ENCODE data around the gene MCM3AP.
"Not testable (repeated sequence)": the region's sequence is repeated elsewhere in the genome, so short reads cannot be mapped to it uniquely, and the experiment has no call there.

The MCM3AP gene

DNA sequence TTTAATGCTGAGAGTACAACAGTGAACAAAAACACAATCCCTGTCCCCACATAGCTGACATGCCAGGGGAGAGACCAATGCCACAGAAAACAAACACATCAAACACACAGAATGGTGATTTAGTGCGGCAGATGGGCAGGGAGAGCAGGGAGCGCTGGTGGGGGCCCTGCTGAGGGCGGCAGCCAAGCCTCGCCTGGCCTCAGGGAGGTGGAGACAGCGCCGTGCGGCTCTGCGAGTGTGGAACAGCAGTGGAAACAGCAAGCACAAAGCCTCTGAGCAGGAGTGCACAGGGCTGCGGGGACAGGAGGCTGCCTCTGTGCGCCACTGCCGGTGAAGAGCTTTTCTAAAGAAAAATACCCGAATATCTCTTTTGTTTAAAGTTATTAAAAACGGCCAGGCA, 17.0 kb downstream of the MCM3AP start:
- no peak for DNase-seq

DNA sequence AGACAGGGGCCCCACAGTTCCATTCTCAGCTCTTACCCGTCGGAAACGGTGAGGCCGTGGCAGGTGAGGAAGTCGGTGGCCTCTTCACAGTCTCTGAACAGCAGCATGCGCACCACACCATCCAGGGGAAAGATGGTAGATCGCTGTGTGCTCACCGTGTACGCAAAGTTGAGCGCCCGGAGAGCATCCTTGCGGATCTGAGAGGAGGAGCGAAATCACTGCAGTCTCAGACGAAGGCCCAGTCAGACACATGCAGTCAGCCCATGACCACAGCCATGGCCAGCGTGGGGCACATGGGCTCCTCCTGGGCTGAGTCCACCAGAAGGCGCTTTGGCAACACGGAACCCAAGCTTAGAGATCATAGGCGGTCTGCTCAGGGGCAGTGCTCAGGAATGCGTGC, 18.5 kb downstream of the MCM3AP start:
- DNase-seq, result no peak

GRCh38 chr21:46265736-46266525, 19.5 kb downstream of the MCM3AP start:
- DNase-seq, result no peak

- DNase-seq, result no peak
Measured at GRCh38 chr21:46264690-46265144, 20.7 kb downstream of the MCM3AP start.

DNA sequence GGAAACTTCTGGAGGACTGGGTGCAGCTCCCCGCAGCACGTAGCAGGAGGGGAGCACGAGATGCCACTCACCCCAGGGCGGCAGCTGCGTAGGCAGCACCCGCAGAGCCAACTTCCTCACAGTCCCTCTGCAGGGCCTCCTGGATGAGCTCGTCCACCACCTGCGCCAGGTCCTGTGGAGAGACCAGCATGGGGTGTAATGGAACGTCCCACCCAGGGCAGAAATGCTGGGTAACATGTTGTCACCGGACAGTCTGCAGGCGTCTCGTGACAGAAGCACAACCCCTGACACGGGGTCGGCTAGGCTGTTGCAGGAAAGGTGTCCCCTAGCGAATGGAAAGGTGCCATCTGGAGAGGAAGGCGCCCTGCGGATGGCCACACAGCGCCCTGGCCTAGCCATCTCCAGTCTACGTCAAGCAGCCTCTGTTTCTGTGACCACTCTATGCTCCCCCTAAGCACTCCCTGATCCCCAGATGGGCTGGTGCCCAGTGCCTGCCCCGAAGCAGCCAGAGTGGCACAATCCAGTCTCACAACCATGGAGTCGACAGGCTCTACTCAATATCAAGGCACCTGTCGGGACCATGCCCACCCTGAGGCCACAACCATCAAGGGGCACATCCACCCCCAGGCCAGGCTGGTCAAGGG, 21.2 kb downstream of the MCM3AP start:
- no peak for DNase-seq

- no peak for DNase-seq
Measured at GRCh38 chr21:46256501-46256994, 28.9 kb downstream of the MCM3AP start.

GRCh38 chr21:46255758-46256337, 29.6 kb downstream of the MCM3AP start:
- DNase-seq, result no peak

- no peak for DNase-seq
Measured at GRCh38 chr21:46255166-46255565, 30.2 kb downstream of the MCM3AP start.

DNA sequence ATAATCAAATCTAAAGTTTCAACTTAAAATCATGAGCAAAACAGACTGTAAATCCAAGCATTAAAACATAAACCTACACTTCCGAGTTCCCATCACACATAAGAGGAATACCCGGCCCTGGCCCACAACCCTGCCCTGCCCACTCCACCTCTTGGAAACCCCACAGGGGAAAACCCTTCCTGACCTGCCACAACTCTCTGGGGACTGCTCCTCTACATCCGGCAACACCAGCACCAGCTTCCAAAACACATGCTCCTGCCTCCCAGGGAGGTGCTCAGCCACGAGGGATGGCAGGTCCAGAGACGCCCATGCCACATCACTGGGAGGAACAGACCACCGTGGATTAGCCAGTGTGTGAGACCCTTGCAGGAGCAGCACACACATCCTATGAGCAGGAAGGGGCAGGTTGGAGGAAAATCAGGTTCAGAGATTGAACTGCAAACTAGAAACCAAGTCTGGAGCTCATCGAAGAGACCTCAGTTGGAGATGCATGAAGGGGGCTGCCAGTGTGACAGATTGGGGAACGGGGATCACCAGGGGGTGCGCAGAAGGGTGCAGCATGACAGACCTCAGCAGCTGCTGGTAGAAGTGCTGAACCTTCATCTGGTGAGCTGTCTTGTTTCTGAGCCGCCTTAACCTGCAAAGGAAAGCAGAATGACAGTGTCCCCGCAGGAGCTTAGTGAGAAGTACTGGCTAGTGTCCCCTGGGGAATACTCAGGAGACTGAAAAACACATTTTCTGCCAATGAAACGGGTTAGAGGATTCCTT, 31.0 kb downstream of the MCM3AP start:
- no peak for DNase-seq

DNA sequence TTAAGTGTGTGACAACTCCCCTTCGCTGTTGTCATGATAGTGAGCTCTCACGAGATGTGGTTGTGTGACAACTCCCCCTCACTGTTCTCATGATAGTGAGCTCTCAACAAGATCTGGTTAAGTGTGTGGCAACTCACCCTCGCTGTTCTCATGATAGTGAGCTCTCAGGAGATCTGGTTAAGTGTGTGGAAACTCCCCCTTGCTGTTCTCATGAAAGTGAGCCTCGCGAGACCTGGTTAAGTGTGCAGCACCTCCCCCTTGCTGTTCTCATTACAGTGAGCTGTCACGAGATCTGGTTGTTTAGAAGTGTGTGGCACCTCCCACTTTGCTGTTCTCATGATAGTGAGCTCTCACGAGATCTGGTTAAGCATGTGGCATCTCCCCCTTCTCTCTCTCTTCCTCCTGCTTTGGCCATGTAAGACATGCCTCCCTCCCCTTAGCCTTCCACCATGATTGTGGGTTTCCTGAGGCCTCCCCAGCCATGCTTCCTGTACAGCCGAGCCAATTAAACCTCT, 31.7 kb downstream of the MCM3AP start:
- DNase-seq, result no peak

GRCh38 chr21:46252840-46253239, 32.6 kb downstream of the MCM3AP start:
- no peak for DNase-seq

DNA sequence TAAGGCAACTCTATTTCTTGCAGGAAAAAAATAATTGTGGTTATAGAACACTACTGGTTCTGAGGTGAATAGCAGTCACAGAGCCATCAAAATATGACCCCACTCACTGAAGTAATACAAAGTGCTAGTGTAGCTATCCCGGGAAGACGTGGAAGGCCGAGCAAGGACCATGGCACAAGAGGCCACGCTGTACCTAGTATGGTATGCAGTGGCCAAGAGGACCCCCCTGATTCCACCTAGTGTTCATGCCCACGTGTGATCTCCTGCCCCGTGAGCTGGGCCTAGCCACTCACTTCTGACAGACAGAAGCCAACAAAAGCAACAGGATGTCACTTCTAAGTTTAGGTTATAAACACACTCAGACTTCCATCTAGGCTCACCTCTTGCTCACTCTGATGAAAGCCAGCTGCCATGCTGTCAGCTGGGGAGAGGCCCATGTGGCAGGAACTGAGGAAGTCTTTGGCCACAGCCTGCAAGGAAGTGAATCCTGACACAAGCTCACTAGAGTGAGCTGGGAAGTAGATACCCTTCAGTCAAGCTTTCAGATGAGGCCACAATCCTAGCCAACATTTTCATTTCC, 35.2 kb downstream of the MCM3AP start:
- DNase-seq, result no peak

- no peak for DNase-seq
Measured at GRCh38 chr21:46248827-46249226, 36.6 kb downstream of the MCM3AP start.

DNA sequence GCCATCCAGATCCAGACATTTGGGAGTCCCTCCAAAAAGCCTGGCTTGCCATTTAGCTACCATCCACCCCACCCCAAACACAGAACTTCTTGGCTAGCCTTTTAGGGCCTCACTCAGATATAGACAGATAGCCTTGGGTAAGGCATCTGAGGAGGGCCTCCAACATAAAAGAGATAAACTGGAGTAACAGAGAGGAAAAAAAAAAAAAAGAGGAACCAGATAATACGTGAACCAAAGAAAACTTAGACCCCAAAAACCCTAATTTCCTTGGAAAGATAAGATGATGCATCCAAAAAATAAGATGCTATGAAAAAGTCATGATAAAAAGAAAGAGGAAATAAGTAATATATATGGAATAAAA, 37.0 kb downstream of the MCM3AP start:
- DNase-seq, result no peak

DNA sequence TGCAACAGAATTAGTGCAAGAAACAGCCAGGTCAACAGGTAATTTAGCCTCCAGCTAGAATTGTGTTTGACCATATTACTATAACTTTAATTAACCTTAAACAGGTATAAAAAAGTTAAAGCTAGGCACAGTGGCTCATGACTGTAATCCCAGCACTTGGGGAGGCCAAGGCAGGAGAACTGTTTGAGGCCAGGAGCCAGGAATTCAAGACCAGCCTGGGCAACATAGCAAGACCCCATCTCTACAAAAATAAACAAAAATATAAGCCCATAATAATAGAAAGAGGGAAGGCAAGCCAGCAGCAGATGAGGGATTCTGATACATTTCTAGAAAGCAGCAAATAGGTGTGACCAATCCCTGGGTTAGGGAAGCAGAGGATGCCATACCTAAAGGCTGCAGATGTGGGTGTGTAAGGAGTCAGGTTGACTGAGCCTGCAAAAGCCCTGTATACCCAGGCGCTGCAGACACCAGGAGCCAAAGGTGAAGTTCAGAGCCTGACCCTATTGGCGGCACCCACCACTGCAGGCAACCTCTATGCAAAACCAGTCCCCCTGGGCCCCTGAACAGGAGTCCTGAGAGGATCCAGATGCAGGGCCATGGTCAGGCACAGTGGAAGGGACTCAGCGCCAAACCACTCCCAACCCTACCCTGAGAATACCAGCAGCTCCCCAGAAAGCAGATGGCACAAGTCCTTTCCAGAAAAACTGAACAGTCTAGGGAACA, 37.6 kb downstream of the MCM3AP start:
- DNase-seq, result no peak

DNA sequence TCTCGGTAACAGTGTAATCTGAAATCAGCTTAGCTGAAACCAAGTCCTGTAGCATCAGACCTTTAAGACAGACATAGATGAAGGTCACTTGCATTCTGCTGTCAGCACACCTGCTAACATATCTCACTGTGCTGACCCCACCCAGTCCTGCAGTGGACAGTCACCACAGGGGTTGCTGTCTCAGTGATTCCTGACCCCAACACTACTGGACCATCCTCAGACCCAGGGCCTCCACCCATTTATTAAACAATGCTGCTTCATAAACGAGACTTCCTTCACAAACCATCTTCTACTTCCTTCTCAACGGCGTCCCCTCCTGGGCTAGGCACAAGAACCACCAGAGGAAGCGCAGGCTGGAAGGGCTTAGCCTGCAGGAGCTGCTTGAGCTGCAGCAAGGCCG, 39.1 kb downstream of the MCM3AP start:
- DNase-seq, result no peak

DNA sequence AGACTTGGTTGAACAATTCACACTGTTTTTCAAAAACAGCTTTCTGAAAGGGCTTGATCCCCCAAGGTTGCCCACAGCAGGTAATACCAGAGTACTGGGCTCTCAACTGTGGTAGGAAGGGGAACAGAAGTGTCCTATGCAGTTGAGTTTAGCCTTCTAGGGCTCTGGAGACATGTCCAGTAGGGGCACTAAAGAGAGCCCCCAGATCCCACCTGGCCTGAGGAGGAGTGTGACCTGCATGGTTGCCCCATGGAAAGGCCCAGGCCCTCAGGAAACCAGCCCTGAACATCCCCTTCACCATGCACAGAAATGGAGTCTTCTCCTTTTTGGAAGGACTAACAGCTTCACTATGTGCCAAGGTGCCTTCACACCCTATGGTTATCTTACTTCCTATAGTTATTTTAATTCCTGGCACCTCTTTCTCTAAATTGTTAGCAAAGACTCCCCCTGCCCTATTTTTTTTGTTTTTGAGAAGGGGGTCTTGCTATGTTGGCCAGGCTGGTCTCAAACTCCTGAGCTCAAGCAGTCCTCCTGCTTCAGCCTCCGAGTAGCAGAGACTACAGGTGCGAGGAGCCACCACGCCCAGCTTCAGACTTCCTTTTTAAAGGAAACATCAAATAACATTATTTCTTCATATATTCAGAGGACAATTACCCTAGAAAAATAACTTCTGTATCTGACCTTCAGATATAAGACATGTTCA, 40.0 kb downstream of the MCM3AP start:
- no peak for DNase-seq

- DNase-seq, result no peak
Measured at GRCh38 chr21:46244602-46245001, 40.8 kb downstream of the MCM3AP start.

DNA sequence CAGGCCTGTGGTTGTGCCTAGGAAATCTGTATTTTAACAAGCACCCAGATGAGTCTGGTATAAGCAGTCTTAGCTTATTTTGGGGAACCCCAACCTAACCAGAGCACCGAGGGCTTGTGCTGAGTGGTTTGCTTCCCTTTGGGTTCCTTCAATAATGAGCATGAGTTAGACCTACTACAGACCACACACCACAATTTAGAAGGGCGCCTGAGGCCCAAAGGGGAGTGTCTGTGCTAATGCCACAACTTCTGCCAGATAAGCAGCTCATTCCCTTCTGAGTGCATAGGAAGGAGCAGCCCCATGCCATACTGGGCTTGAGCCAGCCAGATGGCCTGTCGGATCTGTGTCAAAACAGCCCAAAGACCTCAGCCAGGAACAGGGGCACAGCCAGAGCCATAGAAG, 41.5 kb downstream of the MCM3AP start:
- no peak for DNase-seq

DNA sequence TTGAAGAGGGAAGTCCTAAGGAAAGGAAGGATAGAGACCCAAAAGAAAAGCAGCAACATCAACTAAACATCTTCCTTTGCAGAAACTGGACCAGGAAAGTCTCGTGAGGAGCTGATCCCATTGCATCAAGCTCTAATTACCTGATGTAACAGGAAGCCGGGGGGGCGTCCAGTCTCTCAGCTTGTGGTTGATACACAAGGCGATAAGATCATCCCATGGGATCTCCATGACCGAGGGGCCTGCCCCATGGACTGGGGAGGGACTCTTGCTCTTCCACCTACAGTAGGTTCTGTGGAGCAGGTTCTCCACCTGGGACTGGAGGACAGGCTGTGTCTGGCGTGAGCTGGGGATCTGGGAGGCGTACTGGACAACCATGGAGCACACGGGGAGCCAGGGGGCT, 42.1 kb downstream of the MCM3AP start:
- DNase-seq, result no peak

GRCh38 chr21:46241577-46241976, 43.8 kb downstream of the MCM3AP start:
- DNase-seq, result not testable (repeated sequence)

Measured in AML-193 (cell line).